Measurements from ENCODE around the gene SLC44A5.
"Not testable (repeated sequence)": the region's sequence is repeated elsewhere in the genome, so short reads cannot be mapped to it uniquely, and the experiment has no call there.

Gene SLC44A5

GRCh38 chr1:75264112-75264511 lies 346.8 kb downstream of the SLC44A5 start:
- DNase-seq = no peak

GRCh38 chr1:75263616-75264015 lies 347.3 kb downstream of the SLC44A5 start:
- not testable (repeated sequence) for DNase-seq

GRCh38 chr1:75261946-75262345 lies 349.0 kb downstream of the SLC44A5 start:
- DNase-seq = not testable (repeated sequence)

- DNase-seq = no peak
Measured at GRCh38 chr1:75258351-75258750, 352.6 kb downstream of the SLC44A5 start.

DNA sequence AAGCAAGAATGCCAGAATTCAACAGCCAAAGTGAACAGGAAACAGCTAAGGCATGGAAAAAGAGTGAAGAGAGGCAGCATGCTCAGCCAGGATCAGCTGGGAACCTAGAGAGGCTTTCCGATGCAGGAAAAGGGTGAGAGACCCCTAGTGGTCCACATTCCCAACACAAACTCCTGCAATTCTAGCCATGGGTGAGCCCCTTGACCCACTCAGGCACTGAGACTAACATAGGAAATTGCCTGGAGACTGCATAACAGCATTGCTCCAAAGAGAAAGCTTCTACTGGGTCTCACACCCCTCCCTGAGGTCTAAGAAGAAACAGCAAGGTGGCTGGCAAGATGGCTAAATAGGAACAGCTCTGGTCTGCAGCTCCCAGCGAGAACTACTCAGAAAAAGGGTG lies 353.5 kb downstream of the SLC44A5 start:
- DNase-seq = no peak

GRCh38 chr1:75250114-75250513 lies 360.8 kb downstream of the SLC44A5 start:
- not testable (repeated sequence) for DNase-seq

- no peak for DNase-seq
Measured at GRCh38 chr1:75245239-75245638, 365.7 kb downstream of the SLC44A5 start.

- DNase-seq = no peak
Measured at GRCh38 chr1:75243124-75243523, 367.8 kb downstream of the SLC44A5 start.

GRCh38 chr1:75237316-75237715 lies 373.6 kb downstream of the SLC44A5 start:
- DNase-seq = no peak

- DNase-seq = no peak
Measured at GRCh38 chr1:75234562-75234961, 376.4 kb downstream of the SLC44A5 start.

- peak; percentile 35 for DNase-seq
Measured at GRCh38 chr1:75233302-75233929, 377.5 kb downstream of the SLC44A5 start.

DNA sequence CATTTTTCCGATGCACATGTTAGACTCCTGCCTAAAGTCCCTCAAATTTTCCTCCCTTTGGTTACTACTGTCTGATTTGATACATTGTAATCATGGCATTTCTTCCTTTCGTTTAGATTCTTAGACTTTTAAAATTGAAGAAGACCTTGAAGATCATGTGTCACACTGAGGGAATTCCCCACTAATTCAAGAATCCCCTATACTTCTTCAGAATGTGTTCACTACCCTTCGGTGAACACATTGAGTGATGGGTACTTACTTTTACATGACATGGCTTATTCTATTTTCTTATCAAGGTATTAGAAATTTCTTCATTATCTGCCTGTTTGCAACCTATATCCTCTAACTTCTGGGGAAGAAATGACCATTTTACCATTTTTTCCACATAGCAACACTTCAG lies 390.8 kb downstream of the SLC44A5 start:
- DNase-seq = no peak

- no peak for DNase-seq
Measured at GRCh38 chr1:75214017-75214416, 396.9 kb downstream of the SLC44A5 start.

GRCh38 chr1:75211648-75212047 lies 399.3 kb downstream of the SLC44A5 start:
- no peak for DNase-seq

- no peak for DNase-seq
Measured at GRCh38 chr1:75208862-75209261, 402.1 kb downstream of the SLC44A5 start.

DNA sequence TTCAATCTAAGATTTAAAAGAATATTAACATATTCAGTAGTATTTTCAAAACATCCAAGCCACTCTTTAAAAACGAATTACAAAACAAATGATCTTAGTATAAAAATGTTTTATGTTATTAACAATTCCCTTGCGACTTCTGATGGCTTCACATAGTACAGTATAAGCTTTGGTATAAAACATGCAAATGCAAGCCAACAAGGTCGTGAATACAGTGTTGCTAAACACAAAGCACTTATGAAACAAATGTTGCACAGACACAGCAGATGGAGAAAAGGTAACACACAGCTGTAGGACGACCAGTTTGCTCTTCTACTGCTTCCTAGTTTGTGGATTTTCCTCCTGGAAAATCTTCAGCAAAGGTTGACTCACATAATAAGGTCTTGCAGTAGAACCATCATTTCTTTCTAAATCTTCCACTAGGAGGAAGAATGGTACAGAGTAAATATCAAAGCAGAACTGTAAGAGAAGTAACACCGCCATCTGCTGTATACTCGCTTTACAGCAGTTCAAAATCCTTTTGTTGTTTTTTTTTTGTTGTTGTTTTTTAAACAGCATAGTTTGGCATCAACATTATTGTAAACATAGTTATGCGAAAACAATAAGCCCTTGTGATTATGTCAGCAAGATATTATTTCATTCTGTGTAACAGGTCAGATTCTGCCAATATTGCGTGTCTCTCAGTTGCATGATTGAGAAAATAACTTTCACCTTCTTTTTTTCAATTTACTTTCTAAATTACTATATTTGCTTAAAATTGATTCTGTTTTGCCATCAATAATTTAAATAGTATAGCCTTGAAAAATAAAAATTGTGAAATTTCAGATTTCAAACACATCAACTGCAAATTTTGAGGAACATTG lies 407.3 kb downstream of the SLC44A5 start:
- DNase-seq = peak; percentile 49

- DNase-seq = no peak
Measured at GRCh38 chr1:75202751-75203150, 408.2 kb downstream of the SLC44A5 start.

- no peak for DNase-seq
Measured at GRCh38 chr1:75198761-75199160, 412.2 kb downstream of the SLC44A5 start.

DNA sequence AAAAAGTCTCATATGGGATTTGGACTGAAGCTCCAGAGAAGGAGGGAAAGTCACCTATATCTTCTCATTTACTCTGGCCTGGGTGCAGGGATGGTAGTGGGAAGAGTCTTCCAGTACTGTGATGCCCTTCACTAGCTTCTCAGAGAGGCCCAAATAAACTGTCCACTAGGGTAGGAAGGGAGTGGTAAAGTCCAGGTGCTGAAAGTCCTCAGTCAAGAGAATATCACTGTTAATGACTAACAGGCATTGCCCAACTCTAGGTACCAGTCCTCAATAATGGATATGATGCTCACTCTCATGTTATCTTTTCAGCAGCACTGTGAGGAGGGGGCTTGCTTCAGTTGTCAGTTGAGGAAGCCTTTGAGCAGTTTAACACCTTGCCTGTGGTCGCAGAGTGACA lies 412.8 kb downstream of the SLC44A5 start:
- no peak for DNase-seq

DNA sequence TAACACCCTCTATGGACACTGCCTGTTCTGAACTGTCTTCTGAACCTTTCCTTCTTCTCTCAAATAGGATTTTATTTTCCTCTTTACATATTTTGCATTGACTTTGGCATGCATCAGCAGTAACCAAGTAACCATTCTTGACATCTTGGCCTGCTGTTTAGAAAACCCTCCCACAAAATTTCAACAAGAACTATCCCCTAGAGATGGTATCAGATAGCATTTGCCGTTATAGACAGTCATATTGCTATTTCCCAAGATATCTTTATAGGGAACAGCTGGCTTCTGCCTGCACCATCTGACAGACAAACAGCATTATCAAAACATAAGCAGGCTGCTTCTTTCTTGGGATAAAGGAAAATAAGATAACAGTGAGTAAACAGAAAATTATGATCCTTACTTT lies 422.0 kb downstream of the SLC44A5 start:
- no peak for DNase-seq

DNA sequence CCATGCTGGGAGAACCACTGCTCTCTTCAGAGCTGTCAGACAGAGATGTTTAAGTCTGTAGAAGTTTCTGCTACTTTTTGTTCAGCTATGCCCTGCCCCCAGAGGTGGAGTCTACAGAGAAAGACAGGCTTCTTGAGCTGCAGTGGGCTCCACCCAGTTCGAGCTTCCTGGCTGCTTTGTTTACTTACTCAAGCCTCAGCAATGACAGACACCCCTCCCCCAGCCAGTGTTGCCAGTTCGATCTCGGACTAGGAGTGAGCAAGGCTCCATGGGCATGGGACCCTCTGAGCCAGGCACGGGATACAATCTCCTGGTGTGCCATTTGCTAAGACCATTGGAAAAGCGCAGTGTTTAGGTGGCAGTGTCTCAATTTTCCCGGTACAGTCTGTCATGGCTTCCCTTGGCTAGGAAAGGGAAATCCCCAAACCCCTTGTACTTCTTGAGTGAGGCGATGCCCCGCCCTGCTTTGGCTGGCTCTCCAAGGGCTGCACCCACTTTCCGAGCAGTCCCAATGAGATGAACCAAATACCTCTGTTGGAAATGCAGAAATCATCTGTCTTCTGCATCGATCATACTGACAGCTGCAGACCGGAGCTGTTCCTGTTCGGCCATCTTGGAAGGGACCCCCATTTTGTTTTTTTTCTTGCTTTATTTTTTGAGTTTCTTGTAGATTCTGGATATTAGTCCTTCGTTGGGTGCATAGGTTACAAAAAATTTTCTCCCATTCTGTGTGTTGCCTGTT lies 429.5 kb downstream of the SLC44A5 start:
- DNase-seq = not testable (repeated sequence)

DNA sequence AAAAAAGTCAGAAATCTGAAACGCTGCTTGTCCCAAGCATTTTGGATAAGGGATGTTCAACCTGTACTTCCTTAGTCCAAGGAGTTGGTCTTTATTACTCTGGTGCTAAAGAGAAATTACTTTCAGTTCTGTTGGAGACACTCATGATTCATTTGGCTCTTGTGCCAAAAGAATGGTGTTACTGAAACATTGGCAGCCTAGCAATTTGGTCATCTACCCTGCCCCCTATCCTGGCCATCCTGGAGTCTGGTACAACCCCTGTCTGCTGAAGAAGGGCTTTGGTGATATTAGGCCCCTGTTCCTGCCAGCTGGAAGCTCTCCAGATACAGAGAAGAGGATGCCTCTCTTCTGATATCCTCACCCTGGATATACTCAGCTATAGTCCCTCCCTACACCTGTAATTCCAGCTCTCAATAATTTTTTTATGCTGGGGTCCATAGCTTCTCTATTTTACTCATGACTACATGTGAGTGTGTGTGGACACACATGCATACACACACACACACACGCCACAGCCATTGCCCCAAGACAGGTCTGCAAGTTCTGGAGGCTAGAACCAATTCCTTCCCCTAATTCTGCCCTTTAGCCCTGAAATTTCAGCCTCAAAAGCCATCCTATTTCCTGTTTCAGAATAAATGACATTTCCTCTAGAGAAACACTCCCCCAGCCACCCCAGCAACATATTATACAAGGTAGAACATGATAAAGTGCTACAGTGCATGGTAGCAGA lies 436.7 kb downstream of the SLC44A5 start:
- DNase-seq = no peak

DNA sequence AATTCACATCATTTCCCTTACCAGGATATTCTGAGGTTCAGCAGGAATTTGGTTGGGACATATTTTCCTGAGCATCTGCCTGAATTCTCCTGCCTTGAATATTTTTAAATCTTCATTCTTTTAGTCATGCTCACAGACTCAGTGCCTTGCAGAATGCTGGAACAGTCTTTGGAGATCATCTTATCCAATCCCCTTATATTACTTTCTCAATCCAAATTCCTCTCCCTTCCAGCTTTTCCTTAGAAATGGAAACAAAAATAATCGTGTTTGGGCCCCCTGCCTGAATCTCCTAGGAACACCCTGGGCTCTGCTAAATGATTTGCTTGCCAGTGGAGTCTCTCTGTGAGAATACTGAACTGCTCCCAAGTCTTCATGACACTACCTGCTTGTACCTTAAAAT lies 438.4 kb downstream of the SLC44A5 start:
- DNase-seq = no peak

Measured in NCI-H748 treated with DMSO at 0.1 percent for 48 hours (cell line).